ENCODE data around the gene IDI1. TPM values are rescaled to one million over a fixed set of nuclear protein-coding genes. Genes with fewer than 3 reads are reported as not detected.
"Not testable (repeated sequence)": the region's sequence is repeated elsewhere in the genome, so short reads cannot be mapped to it uniquely, and the experiment has no call there.

The IDI1 gene
- total and polyA plus RNA-seq, 4 experiments from 2014 or later, result 30.3 to 45.4 (median 38.8) TPM

- H3K27ac ChIP-seq (ENCODE audit: low read depth, low read length), result peak overlapping the region; percentile 56
- ChIA-PET CTCF (ENCODE audit: partially characterized antibody) (interaction anchor here (1.1 kb wide), 1 partner anchor 10 kb away, joined by 3 read pairs; the partner anchor contains the start of gene WDR37), POLR2A (ENCODE audit: partially characterized antibody) (interaction anchor here (1.7 to 3.5 kb wide), 2 partner anchors 10 kb away, joined by 7 to 22 read pairs; partner anchors contain the start of gene WDR37)
- no peak overlapping the region for H3K4me3 ChIP-seq (ENCODE audit: low read length in 2 of 2)
- Mint-ChIP-seq H3K36me3 (peaks cover 11 to 45% of the 10 kb centered on the region in 2 donors), H3K27me3 (no peaks in the 10 kb centered on the region), H3K4me1 (peaks cover 35 to 68% (median 45%) of the 10 kb centered on the region in 4 donors), H3K27ac (peak overlapping the region; percentile 70 to 97 (median 93)), H3K9me3 (peaks cover 0 to 7% (median 0%) of the 10 kb centered on the region in 8 donors), H3K4me3 (peak overlapping the region in 7 of 8 donors; percentile 25 to 88 (median 61))
- H3K4me1 ChIP-seq (ENCODE audit: insufficient read depth, low read length), result peaks cover 58% of the 10 kb centered on the region
- intact Hi-C loops (cut with micrococcal nuclease), result loop anchor here (10.0 kb wide), 1 partner anchor 1999 kb away; no protein-coding TSS in a partner anchor
- H3K27me3 ChIP-seq (ENCODE audit: insufficient read depth, low read length), result no peaks in the 10 kb centered on the region
- H3K36me3 ChIP-seq (ENCODE audit: insufficient read depth, low read length), result peaks cover 10% of the 10 kb centered on the region
- H3K9me3 ChIP-seq (ENCODE audit: control insufficient read depth in 1 of 2, low read length in 2 of 2), result no peaks in the 10 kb centered on the region
- DNase-seq, result no peak
These were observed 3.5 kb downstream of the IDI1 start for GRCh38 chr10:1045415-1045814.

GRCh38 chr10:1044964-1045363, 4.0 kb downstream of the IDI1 start:
- Mint-ChIP-seq H3K36me3 (peaks cover 15 to 48% of the 10 kb centered on the region in 2 donors), H3K9me3 (peaks cover 0 to 7% (median 0%) of the 10 kb centered on the region in 8 donors), H3K27ac (peak overlapping the region; percentile 63 to 97 (median 93)), H3K4me1 (peaks cover 32 to 68% (median 43%) of the 10 kb centered on the region in 4 donors), H3K27me3 (no peaks in the 10 kb centered on the region), H3K4me3 (peak overlapping the region in 7 of 8 donors; percentile 12 to 88 (median 65))
- H3K27ac ChIP-seq (ENCODE audit: low read depth, low read length), result peak overlapping the region; percentile 56
- H3K4me1 ChIP-seq (ENCODE audit: insufficient read depth, low read length), result peaks cover 53% of the 10 kb centered on the region
- no peaks in the 10 kb centered on the region for H3K27me3 ChIP-seq (ENCODE audit: insufficient read depth, low read length)
- peaks cover 14% of the 10 kb centered on the region for H3K36me3 ChIP-seq (ENCODE audit: insufficient read depth, low read length)
- CTCF ChIA-PET (ENCODE audit: partially characterized antibody), result interaction anchor here (0.6 to 1.8 kb wide), 4 partner anchors 11 to 65 kb away, joined by 3 to 4 read pairs (median 3); partner anchors contain the start of gene WDR37
- POLR2A ChIA-PET (ENCODE audit: partially characterized antibody), result interaction anchor here (1.0 to 3.5 kb wide), 3 partner anchors 10 to 113 kb away, joined by 3 to 22 read pairs (median 7); partner anchors contain the start of genes LARP4B and WDR37
- intact Hi-C loops (cut with micrococcal nuclease), result loop anchor here (10.0 kb wide), 1 partner anchor 2000 kb away; no protein-coding TSS in a partner anchor
- DNase-seq, result no peak
- no peak overlapping the region for H3K4me3 ChIP-seq (ENCODE audit: low read length in 2 of 2)
- H3K9me3 ChIP-seq (ENCODE audit: control insufficient read depth in 1 of 2, low read length in 2 of 2), result no peaks in the 10 kb centered on the region

GRCh38 chr10:1044146-1044545, 4.8 kb downstream of the IDI1 start:
- intact Hi-C loops (cut with micrococcal nuclease), result loop anchor here (10.0 kb wide), 1 partner anchor 2001 kb away; no protein-coding TSS in a partner anchor
- H3K9me3 ChIP-seq (ENCODE audit: control insufficient read depth in 1 of 2, low read length in 2 of 2), result no peaks in the 10 kb centered on the region
- peaks cover 0 to 7% (median 0%) of the 10 kb centered on the region in 8 donors for H3K9me3 Mint-ChIP-seq
- peaks cover 15 to 44% of the 10 kb centered on the region in 2 donors for H3K36me3 Mint-ChIP-seq
- peak overlapping the region; percentile 86 to 97 (median 94) for H3K27ac Mint-ChIP-seq
- peak overlapping the region; percentile 56 for H3K27ac ChIP-seq (ENCODE audit: low read depth, low read length)
- H3K4me1 Mint-ChIP-seq, result peaks cover 32 to 61% (median 44%) of the 10 kb centered on the region in 4 donors
- POLR2A ChIA-PET (ENCODE audit: partially characterized antibody), result interaction anchor here (1.0 to 3.5 kb wide), 3 partner anchors 9 to 113 kb away, joined by 3 to 22 read pairs (median 7); partner anchors contain the start of genes LARP4B and WDR37
- peak overlapping the region in 1 of 2 donors; percentile 42 for H3K4me3 ChIP-seq (ENCODE audit: low read length in 2 of 2)
- no peaks in the 10 kb centered on the region for H3K27me3 ChIP-seq (ENCODE audit: insufficient read depth, low read length)
- H3K4me3 Mint-ChIP-seq, result peak overlapping the region; percentile 73 to 89 (median 85)
- no peaks in the 10 kb centered on the region for H3K27me3 Mint-ChIP-seq
- H3K4me1 ChIP-seq (ENCODE audit: insufficient read depth, low read length), result peaks cover 49% of the 10 kb centered on the region
- no peak for DNase-seq
- peaks cover 14% of the 10 kb centered on the region for H3K36me3 ChIP-seq (ENCODE audit: insufficient read depth, low read length)
- CTCF ChIA-PET (ENCODE audit: partially characterized antibody), result interaction anchor here (0.6 to 1.8 kb wide), 3 partner anchors 9 to 59 kb away, joined by 3 to 4 read pairs (median 3); no protein-coding TSS in a partner anchor

GRCh38 chr10:1043532-1043995, 5.4 kb downstream of the IDI1 start:
- peaks cover 15 to 38% of the 10 kb centered on the region in 2 donors for H3K36me3 Mint-ChIP-seq

GRCh38 chr10:1041514-1041913, 7.4 kb downstream of the IDI1 start:
- Histone ChIP-seq H3K27me3 (ENCODE audit: insufficient read depth, low read length) (no peaks in the 10 kb centered on the region), H3K4me1 (ENCODE audit: insufficient read depth, low read length) (peaks cover 40% of the 10 kb centered on the region), H3K4me3 (ENCODE audit: low read length in 2 of 2) (no peak overlapping the region), H3K36me3 (ENCODE audit: insufficient read depth, low read length) (peaks cover 14% of the 10 kb centered on the region), H3K9me3 (ENCODE audit: control insufficient read depth in 1 of 2, low read length in 2 of 2) (no peaks in the 10 kb centered on the region), H3K27ac (ENCODE audit: low read depth, low read length) (no peak overlapping the region)
- DNase-seq, result no peak
- intact Hi-C loops (cut with micrococcal nuclease), result loop anchor here (10.0 kb wide), 1 partner anchor 2003 kb away; no protein-coding TSS in a partner anchor
- peaks cover 23 to 46% of the 10 kb centered on the region in 2 donors for H3K36me3 Mint-ChIP-seq
- H3K4me3 Mint-ChIP-seq, result no peak overlapping the region
- H3K4me1 Mint-ChIP-seq, result peaks cover 25 to 44% (median 36%) of the 10 kb centered on the region in 4 donors
- no peak overlapping the region for H3K27ac Mint-ChIP-seq
- CTCF ChIA-PET (ENCODE audit: partially characterized antibody), result interaction anchor here (1.3 kb wide), 1 partner anchor 39 kb away, joined by 3 read pairs; no protein-coding TSS in a partner anchor
- POLR2A ChIA-PET (ENCODE audit: partially characterized antibody), result no interaction called here
- no peaks in the 10 kb centered on the region for H3K27me3 Mint-ChIP-seq
- no peaks in the 10 kb centered on the region for H3K9me3 Mint-ChIP-seq

More at GRCh38 chr10:1043532-1043995, 5.4 kb downstream of the IDI1 start:
- ChIA-PET POLR2A (ENCODE audit: partially characterized antibody) (interaction anchor here (1.7 to 3.5 kb wide), 2 partner anchors 8 to 12 kb away, joined by 7 to 22 read pairs; partner anchors contain the start of gene WDR37), CTCF (ENCODE audit: partially characterized antibody) (interaction anchor here (1.8 kb wide), 1 partner anchor 11 kb away, joined by 4 read pairs; no protein-coding TSS in a partner anchor)
- Histone ChIP-seq H3K4me3 (ENCODE audit: low read length in 2 of 2) (peak overlapping the region in 1 of 2 donors; percentile 42), H3K27me3 (ENCODE audit: insufficient read depth, low read length) (no peaks in the 10 kb centered on the region), H3K4me1 (ENCODE audit: insufficient read depth, low read length) (peaks cover 49% of the 10 kb centered on the region), H3K36me3 (ENCODE audit: insufficient read depth, low read length) (peaks cover 14% of the 10 kb centered on the region), H3K9me3 (ENCODE audit: control insufficient read depth in 1 of 2, low read length in 2 of 2) (no peaks in the 10 kb centered on the region), H3K27ac (ENCODE audit: low read depth, low read length) (peak overlapping the region; percentile 56)
- H3K9me3 Mint-ChIP-seq, result peaks cover 0 to under 1% (median 0%) of the 10 kb centered on the region in 8 donors
- DNase-seq, result peak in 4 of 5 donors; percentile 37 to 58 (median 46)
- H3K27me3 Mint-ChIP-seq, result no peaks in the 10 kb centered on the region
- H3K4me3 Mint-ChIP-seq, result peak overlapping the region; percentile 73 to 89 (median 85)
- peak overlapping the region; percentile 86 to 97 (median 94) for H3K27ac Mint-ChIP-seq
- peaks cover 32 to 55% (median 44%) of the 10 kb centered on the region in 4 donors for H3K4me1 Mint-ChIP-seq
- intact Hi-C loops (cut with micrococcal nuclease), result loop anchor here (10.0 kb wide), 1 partner anchor 2001 kb away; no protein-coding TSS in a partner anchor

GRCh38 chr10:1040133-1040532, 8.8 kb downstream of the IDI1 start:
- no peaks in the 10 kb centered on the region for H3K9me3 Mint-ChIP-seq
- DNase-seq, result no peak
- peaks cover 23 to 46% of the 10 kb centered on the region in 2 donors for H3K36me3 Mint-ChIP-seq
- Histone ChIP-seq H3K27me3 (ENCODE audit: insufficient read depth, low read length) (no peaks in the 10 kb centered on the region), H3K27ac (ENCODE audit: low read depth, low read length) (no peak overlapping the region), H3K9me3 (ENCODE audit: control insufficient read depth in 1 of 2, low read length in 2 of 2) (no peaks in the 10 kb centered on the region), H3K4me3 (ENCODE audit: low read length in 2 of 2) (no peak overlapping the region), H3K36me3 (ENCODE audit: insufficient read depth, low read length) (peaks cover 14% of the 10 kb centered on the region), H3K4me1 (ENCODE audit: insufficient read depth, low read length) (peaks cover 28% of the 10 kb centered on the region)
- ChIA-PET POLR2A (ENCODE audit: partially characterized antibody) (no interaction called here), CTCF (ENCODE audit: partially characterized antibody) (no interaction called here)
- peak overlapping the region in 2 of 7 donors; percentile 32 to 81 for H3K27ac Mint-ChIP-seq
- intact Hi-C loops (cut with micrococcal nuclease), result loop anchor here (10.0 kb wide), 1 partner anchor 2005 kb away; no protein-coding TSS in a partner anchor
- no peak overlapping the region for H3K4me3 Mint-ChIP-seq
- peaks cover 21 to 37% (median 31%) of the 10 kb centered on the region in 4 donors for H3K4me1 Mint-ChIP-seq
- H3K27me3 Mint-ChIP-seq, result no peaks in the 10 kb centered on the region

GRCh38 chr10:1038769-1039168, 10.2 kb downstream of the IDI1 start:
- Histone ChIP-seq H3K4me1 (ENCODE audit: insufficient read depth, low read length) (peaks cover 14% of the 10 kb centered on the region), H3K36me3 (ENCODE audit: insufficient read depth, low read length) (peaks cover 14% of the 10 kb centered on the region)
- intact Hi-C loops (cut with micrococcal nuclease); H3K27me3 Mint-ChIP-seq; H3K27ac ChIP-seq (ENCODE audit: low read depth, low read length); H3K4me3 ChIP-seq (ENCODE audit: low read length in 2 of 2); POLR2A ChIA-PET (ENCODE audit: partially characterized antibody); CTCF ChIA-PET (ENCODE audit: partially characterized antibody); H3K4me3 Mint-ChIP-seq; H3K27me3 ChIP-seq (ENCODE audit: insufficient read depth, low read length); H3K9me3 Mint-ChIP-seq; H3K9me3 ChIP-seq (ENCODE audit: control insufficient read depth in 1 of 2, low read length in 2 of 2); DNase-seq; H3K27ac Mint-ChIP-seq: not testable (repeated sequence)
- Mint-ChIP-seq H3K4me1 (peaks cover 8 to 23% (median 18%) of the 10 kb centered on the region in 4 donors), H3K36me3 (peaks cover 23 to 46% of the 10 kb centered on the region in 2 donors)
